ENCODE data around the gene RASA3. TPM values are rescaled to one million over a fixed set of nuclear protein-coding genes. Genes with fewer than 3 reads are reported as not detected.

RASA3 gene
- total and polyA plus RNA-seq, 10 of the 15 experiments (the other 5 are each of a cell fraction or from before 2014, with no cell fraction given) = 0.79 to 33.9 (median 17.6) TPM

DNA sequence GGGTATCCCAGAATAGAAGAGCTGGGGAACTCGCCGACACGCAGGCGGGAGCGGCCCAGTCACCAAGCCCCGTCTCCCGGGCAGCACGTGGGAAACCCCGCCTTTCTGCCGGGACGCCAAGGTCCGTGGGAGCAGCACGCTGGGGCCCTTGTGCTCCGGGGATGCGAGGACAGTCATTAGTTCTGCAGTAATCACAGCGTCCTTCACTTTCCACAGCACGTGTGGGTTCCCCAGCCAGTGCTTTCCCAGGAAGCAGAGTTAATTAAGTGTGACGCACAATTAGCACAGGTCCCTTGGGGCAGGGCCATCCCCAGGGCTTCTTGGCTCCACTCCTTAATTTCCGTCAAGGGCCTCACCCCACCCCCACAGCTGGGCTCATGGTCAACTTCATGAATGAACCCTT, 94.2 kb downstream of the RASA3 start:
- ATAC-seq (no peak), DNase-seq (ENCODE audit: low read depth, low spot score) (no peak), FAIRE-seq (no peak)
- POLR2A ChIA-PET = no interaction called here
- RAD21 ChIA-PET (ENCODE audit: unreplicated experiment) = no interaction called here
- SMC1A ChIA-PET (ENCODE audit: uncharacterized antibody, unreplicated experiment) = no interaction called here
- WGBS (ENCODE audit: insufficient coverage, insufficient replicate concordance, low lambda C conversion rate, missing lambda C conversion rate) = 94% methylated on average over 18 of the region's 19 CpGs
- H3K27me3 ChIP-seq (replicated peaks in 1 of 2; ENCODE audit: control insufficient read depth in 2 of 2, insufficient read depth in 2 of 2, low read length in 1 of 2) = no peaks in the 10 kb centered on the region
- no peak overlapping the region for H3K4me2 ChIP-seq (ENCODE audit: control insufficient read depth, insufficient read depth)
- H3K27ac ChIP-seq (ENCODE audit: control insufficient read depth, insufficient read depth) = no peak overlapping the region
- intact Hi-C loops (cut with micrococcal nuclease; ENCODE audit: unreplicated experiment) = no loop called here
- H3K9me3 ChIP-seq (replicated peaks; ENCODE audit: control insufficient read depth, insufficient read depth, low read length) = no peaks in the 10 kb centered on the region
- BruUV-seq (replicated peaks) = no TSS peak
- H4K20me1 ChIP-seq (ENCODE audit: control insufficient read depth, insufficient read depth) = no peaks in the 10 kb centered on the region
- no peak overlapping the region for H3K9ac ChIP-seq (ENCODE audit: control insufficient read depth, insufficient read depth, low read length)
- H3K79me2 ChIP-seq (ENCODE audit: control insufficient read depth, insufficient read depth, low read length) = no peaks in the 10 kb centered on the region
- H2AFZ ChIP-seq (ENCODE audit: control insufficient read depth, low read depth, low read length) = no peak overlapping the region
- CTCF ChIA-PET = no interaction called here
- H3K4me3 ChIP-seq = no peak overlapping the region
- in situ Hi-C loops (cut with MboI) = no loop called here
- TF ChIP-seq RBBP5 (conservative IDR thresholded peaks at IDR 0.05) (no peak), SPI1 (IDR thresholded peaks at IDR 0.05; ENCODE audit: borderline replicate concordance, insufficient read depth, low read depth, low read length) (no peak), TCF7 (IDR thresholded peaks at IDR 0.05; ENCODE audit: borderline replicate concordance) (no peak), CHD4 (IDR thresholded peaks at IDR 0.05) (no peak), IRF4 (IDR thresholded peaks at IDR 0.05; ENCODE audit: low read depth, low read length) (no peak), CEBPB (IDR thresholded peaks at IDR 0.05; ENCODE audit: borderline replicate concordance in 1 of 2, low read depth in 2 of 2, low read length in 2 of 2) (no peak), STAT1 (conservative IDR thresholded peaks at IDR 0.05) (no peak), POU2F2 (IDR thresholded peaks at IDR 0.05; ENCODE audit: borderline replicate concordance, low read depth, low read length) (no peak), RCOR1 (conservative IDR thresholded peaks at IDR 0.05; ENCODE audit: low read depth, low read length) (no peak), PML (IDR thresholded peaks at IDR 0.05; ENCODE audit: low read length) (no peak), ZBED1 (IDR thresholded peaks at IDR 0.05; ENCODE audit: borderline replicate concordance) (no peak), MEF2B (IDR thresholded peaks at IDR 0.05; ENCODE audit: partially characterized antibody, poor library complexity, severe bottlenecking) (no peak), ZNF217 (IDR thresholded peaks at IDR 0.05) (no peak), TCF12 (IDR thresholded peaks at IDR 0.05; ENCODE audit: low read depth, low read length) (no peak), EED (IDR thresholded peaks at IDR 0.05; ENCODE audit: low read depth) (no peak), ZNF207 (IDR thresholded peaks at IDR 0.05; ENCODE audit: borderline replicate concordance) (no peak)
- TF ChIP-seq, protein P1, sequence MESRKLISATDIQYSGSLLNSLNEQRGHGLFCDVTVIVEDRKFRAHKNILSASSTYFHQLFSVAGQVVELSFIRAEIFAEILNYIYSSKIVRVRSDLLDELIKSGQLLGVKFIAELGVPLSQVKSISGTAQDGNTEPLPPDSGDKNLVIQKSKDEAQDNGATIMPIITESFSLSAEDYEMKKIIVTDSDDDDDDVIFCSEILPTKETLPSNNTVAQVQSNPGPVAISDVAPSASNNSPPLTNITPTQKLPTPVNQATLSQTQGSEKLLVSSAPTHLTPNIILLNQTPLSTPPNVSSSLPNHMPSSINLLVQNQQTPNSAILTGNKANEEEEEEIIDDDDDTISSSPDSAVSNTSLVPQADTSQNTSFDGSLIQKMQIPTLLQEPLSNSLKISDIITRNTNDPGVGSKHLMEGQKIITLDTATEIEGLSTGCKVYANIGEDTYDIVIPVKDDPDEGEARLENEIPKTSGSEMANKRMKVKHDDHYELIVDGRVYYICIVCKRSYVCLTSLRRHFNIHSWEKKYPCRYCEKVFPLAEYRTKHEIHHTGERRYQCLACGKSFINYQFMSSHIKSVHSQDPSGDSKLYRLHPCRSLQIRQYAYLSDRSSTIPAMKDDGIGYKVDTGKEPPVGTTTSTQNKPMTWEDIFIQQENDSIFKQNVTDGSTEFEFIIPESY (IDR thresholded peaks at IDR 0.05) = no peak
- peaks cover 0 to 16% of the 10 kb centered on the region in 2 experiments; a peak in 2 of 4 replicates for H3K36me3 ChIP-seq (ENCODE audit: control insufficient read depth in 2 of 2, insufficient read depth in 2 of 2, low read length in 1 of 2)
- no peaks in the 10 kb centered on the region for H3K4me1 ChIP-seq (ENCODE audit: control insufficient read depth, insufficient read depth, low read length)

Data from GM12878 (cell line).